GM12873 (cell line): ENCODE measurements around the gene ZFAND3.

ENCODE experiments used
- TF ChIP-seq, protein P1 (sequence below): IDR thresholded peaks from 2 replicates; pipeline ENCODE4 v1.5.1; 2012; ENCODE audit warnings: low read depth, mild to moderate bottlenecking, moderate library complexity, low read length, control low read depth; ENCODE audit not compliant: insufficient read depth; ENCODE audit errors: missing control alignments

Gene ZFAND3

DNA sequence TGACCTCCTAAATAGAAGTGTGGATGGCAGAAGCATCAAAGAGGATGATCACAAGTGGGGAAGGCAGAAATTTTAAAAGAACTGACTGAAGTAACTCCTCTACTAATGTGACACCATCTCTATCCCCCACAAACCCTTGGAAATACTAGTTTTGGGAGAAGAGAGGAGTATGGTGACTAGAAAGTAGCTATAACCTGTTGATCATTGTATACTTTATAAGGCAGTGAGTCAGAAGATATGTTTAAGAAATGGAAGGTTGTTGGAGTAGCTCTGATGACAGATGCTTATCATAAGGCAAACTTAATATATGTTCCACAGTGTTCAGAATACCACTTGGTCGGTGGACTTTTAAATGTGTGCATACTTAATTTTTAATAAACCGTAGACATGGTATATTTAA lies 116.6 kb downstream of the ZFAND3 start:
- TF ChIP-seq, protein P1, sequence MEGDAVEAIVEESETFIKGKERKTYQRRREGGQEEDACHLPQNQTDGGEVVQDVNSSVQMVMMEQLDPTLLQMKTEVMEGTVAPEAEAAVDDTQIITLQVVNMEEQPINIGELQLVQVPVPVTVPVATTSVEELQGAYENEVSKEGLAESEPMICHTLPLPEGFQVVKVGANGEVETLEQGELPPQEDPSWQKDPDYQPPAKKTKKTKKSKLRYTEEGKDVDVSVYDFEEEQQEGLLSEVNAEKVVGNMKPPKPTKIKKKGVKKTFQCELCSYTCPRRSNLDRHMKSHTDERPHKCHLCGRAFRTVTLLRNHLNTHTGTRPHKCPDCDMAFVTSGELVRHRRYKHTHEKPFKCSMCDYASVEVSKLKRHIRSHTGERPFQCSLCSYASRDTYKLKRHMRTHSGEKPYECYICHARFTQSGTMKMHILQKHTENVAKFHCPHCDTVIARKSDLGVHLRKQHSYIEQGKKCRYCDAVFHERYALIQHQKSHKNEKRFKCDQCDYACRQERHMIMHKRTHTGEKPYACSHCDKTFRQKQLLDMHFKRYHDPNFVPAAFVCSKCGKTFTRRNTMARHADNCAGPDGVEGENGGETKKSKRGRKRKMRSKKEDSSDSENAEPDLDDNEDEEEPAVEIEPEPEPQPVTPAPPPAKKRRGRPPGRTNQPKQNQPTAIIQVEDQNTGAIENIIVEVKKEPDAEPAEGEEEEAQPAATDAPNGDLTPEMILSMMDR: no peak

DNA sequence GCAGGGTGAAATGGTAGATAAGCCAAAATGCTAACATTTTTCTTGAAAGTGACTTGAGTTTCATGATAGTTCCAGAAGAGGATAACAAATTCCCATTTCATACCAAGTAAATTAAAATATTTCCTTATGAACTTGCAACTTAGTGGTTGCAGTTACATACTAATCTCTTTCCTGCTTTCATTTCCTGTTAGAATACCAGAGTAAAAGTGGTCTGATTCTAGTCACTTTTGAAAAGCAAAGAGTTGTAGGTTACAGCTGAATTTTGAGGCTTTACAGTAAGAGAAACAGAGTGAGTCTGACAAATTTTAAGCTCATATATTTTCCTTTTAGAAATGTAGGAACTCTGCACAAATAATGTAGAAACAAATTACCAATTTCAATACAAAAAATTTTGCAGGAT lies 117.4 kb downstream of the ZFAND3 start:
- TF ChIP-seq, protein P1: no peak

DNA sequence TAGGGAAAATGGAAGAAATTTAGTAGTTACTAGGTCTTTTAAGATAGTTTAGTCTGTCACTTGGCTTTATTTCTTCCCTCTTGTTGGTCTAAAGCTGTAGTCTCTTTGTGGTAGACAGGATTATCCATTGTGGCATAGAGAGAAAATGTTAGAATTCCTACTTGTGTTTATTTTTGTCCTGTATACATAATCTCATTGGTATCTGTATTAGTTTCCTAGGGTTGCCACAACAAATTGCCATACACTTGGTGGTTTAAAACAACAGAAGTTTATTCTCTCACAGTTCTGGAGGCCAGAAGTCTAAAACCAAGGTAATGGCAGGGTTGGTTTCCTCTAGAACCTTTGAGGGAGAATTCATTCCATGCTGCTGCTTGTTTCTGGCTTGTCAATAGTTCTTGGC lies 119.4 kb downstream of the ZFAND3 start:
- TF ChIP-seq, protein P1: no peak

DNA sequence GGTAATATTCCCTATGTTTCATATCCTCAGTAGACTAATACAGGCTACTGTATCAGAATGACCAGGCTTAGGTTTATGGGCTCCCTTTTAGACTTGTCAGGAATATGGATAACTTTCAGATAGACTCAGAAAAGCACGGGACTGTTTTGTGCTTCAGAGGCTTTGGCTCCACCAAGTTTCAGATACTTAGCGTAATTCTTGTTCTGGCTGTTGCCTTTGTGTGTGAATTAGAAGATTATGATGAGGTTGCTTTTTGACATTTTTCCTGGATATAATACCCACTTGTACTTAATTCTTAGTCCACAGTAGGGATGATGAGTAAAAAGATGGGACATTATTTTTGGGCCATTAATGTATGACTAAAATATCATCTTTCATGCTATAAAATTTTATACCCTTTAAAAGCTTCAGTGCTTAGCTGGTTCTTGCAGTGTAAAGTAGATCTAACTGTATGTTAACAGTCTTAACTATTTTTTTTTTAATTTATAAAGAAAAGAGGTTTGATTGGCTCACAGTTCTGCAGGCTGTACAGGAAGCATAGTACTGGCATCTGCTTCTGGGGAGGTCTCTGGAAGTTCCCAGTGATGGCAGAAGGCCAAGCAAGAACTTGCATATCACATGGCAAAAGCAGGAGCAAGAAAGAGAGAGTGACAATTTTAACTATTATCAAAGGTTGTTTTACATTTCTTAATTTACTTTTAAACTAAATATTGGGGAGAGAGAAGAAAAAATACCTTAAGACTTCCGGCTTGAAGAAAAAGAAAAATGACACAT lies 120.7 kb downstream of the ZFAND3 start:
- TF ChIP-seq, protein P1: no peak

DNA sequence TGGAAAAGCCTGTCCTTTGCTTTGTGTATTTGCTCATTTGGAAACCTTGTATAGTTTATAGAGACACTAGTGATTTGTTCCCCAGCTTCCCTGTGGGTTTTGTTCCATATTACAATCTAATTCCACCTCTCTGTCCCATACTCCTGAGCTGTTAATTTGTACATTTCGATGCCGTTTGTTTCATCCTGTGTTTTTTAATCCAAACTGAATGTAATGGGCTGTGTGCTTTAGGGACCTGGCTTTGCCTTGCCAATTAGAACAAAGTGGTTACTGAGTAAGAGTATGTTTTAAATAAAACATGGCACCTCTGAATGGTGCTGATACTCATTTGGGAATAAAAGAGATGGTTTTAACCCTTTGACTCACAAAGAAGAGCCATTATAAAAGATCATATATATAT lies 122.3 kb downstream of the ZFAND3 start:
- TF ChIP-seq, protein P1: no peak

DNA sequence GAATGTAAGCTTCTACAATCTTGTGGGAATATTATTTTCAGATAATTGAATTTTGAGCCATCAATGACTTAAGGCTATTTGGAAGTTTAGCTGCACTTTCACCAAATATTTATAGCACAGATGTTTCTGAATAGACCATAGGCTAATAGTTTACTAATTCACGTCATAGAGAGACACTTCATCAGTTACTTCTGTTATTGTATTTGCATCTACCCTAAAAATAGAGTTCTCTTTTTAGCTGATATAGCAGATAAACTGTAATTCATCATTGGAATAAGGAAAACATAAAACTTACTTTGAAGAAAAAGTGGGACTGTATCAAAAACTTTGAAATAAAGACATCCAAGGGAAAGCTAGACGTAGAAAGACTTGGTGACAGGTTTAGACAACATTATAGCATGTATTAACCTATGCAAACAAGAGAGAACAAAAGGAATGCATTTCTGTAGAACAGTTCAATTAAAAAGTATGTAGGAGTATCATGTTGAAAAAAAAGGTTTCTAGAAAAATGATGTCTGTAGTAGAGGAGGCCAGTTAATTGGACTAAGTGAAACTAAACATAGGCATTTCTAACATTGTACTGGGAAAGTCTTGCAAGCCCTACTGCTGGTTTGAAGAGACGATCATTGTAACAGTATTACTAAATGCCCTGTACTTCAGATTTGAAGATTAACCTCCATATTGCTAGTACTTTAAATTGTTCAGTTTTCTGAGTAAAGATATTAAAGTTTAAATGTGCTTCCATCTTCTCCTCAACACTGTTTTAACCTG lies 123.3 kb downstream of the ZFAND3 start:
- TF ChIP-seq, protein P1: no peak

DNA sequence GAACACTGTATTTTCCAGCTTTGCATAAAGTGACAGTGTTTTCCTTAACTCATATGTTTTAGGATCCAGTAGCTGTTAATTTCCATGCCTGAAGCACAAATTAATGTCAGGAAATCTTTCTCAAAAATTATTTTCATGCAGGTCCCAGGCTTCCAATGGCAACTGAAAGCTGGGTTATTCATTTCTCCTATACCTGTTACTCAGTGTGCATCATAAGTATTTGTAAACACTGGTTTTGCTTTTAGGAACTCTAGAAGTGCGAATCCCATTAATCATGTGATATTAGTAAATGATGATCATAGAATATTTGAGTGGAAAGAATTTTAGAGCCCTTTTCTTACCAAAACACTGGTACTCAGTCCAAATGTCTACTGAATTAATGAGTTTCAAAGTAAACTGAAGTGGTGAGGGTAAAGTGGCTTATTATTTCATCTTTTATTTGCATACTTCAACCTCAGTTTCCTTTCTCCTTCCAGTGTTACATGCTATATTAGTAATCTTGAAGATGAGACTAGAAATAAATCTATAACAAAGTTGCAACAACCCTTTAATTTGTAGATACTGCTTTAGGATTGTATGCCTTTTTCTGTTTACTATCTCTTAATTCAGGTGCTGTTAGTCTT lies 124.0 kb downstream of the ZFAND3 start:
- TF ChIP-seq, protein P1: no peak
